Measurements from ENCODE around the gene VTCN1.

VTCN1 gene

GRCh38 chr1:117208580-117208979 is 2.1 kb downstream of the VTCN1 start:
- no peak for DNase-seq

DNA sequence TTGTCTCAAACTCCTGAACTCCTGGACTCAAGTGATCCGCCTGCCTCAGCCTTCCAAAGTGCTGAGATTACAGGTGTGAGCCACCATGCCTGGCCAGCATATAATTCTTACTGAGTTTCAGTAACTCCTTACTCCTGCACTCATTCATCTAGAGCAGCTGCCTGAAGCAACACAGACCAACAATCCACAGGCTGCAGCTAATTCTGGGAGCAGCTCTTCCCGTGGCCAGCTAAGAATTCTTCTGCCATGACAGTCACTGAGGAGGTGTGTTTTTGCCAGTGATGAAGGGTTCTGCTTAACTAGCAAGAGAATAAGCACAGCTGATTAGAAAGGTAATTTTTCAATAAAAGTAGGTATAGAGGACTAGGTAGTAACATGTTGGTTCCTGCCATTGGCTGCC is 5.4 kb downstream of the VTCN1 start:
- DNase-seq = no peak

DNA sequence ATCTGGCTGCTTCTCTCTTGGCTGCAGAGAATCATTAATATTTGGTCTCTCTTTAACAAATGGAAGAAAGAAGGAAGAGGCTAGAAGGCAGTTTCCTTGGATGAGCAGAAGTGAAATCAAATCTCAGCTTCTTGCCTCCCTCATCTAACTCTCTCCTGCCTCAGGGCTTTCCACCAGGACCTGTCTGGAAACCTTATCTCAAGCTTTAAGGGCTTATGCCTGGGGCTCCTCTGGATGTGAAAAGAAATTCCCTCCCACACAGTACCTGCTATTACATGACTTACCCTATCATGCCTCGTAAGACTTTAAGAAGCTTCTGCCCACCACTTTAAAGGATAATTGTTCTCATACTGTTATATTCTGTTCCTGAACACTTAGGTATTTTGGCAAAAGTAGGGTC is 8.9 kb downstream of the VTCN1 start:
- no peak for DNase-seq

DNA sequence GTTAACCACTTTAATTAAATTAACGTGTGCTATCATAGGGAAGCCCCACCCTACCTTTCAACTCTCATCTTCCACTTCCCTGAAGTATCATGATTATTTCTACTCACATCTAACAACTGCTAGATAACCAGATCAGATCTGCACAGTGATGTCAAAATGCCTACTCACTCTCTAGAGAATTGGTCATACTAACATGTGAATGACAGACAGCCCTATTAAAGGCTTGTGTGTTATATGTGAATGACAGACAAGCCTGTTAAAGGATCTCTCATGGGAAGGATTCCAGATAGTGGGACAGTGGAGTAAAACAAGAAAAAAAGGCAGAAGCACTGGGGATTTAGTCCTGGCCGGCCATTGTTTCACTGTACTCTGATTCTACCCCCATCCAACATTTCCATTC is 12.6 kb downstream of the VTCN1 start:
- no peak for DNase-seq

DNA sequence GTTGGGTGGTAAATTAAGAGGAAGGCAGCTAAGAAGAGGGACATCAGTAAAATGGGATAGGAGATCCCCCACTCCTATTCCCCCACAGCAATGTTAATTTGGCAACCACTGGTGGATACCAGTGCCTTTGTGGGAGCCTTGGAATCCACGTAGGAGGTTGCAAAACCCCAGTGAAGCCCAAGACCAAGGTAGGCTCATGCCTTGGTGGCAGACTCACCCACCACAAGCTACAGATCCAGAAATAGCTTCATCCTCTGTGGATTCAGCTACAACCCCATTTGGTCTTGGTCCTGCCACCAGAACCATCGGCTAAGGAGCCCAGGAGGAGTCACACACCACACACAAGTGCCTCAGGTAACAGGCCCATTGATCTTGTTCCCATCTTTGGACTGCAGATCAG is 21.0 kb downstream of the VTCN1 start:
- DNase-seq = no peak

GRCh38 chr1:117188816-117189437 is 21.8 kb downstream of the VTCN1 start:
- no peak for DNase-seq

DNA sequence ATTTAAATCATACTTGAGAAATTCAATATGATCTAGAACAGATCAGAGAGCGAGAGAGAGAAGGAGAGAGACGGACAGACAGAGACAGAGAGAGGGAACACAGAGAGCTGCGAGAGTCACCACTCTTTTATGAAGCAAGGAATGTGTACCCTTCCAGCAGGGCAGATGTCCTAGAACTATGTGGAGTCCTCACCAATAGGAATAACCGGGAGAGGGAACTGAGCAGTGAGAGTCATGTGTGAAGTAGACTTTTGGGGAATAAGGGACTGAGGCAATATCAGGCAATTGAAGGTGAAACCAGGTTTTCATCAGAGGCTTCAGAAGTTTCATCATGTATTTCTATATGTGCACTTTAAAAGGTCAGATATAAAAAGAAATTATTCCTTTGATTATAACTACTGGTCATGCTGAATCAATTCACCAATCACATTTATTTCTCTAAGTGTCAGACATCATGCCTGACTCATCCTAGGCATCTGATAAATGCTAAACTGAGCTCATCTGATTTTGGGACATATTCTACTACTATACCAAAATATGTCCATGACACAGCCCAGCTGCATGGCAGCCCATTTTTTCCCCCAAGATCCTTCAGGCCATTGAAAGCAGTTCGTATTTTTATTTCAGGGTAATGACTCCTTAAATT is 22.4 kb downstream of the VTCN1 start:
- DNase-seq = no peak

- DNase-seq = no peak
Observed at GRCh38 chr1:117183112-117183511, 27.6 kb downstream of the VTCN1 start.

- DNase-seq = no peak
Observed at GRCh38 chr1:117182319-117182718, 28.4 kb downstream of the VTCN1 start.

DNA sequence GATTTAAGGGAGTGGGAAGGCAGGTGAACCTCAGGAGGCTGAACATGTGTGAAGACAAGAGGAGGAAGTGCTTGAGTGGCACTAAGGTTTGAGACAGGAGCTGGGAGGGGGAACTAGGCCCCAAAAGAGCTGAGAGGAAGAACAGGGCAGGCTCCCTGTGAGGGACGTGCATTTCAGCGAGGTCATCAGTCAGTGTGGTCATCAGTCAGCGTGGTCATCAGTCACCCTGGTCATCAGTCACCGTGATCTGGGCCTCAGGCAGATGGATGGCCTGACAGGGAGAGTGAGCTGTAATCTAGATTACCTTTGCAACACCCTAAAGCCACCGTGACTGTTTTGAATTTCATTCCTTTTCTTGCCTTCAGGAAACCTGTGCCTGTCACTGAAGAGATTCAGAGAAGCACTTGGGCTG is 29.1 kb downstream of the VTCN1 start:
- no peak for DNase-seq

- DNase-seq = no peak
Observed at GRCh38 chr1:117180147-117180967, 30.4 kb downstream of the VTCN1 start.

- no peak for DNase-seq
Observed at GRCh38 chr1:117179471-117179870, 31.3 kb downstream of the VTCN1 start.

DNA sequence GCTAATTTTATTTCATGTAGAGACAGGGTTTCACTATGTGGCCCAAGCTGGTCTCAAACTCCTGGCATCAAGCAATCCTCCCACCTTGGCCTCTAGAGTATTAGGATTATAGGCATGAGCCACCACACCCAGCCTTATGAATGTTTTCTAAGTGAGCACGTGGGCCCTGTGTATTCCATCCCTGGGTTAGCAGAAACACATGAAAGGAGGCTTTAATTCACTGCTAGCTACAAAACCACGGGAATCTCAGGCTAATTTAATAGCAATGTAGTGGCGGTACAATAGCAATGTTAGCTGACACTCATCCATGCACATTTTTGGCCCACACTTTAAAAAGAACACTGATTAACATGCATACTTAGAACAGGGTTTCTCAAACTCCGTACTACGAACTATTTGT is 32.0 kb downstream of the VTCN1 start:
- DNase-seq = no peak

- no peak for DNase-seq
Observed at GRCh38 chr1:117177376-117177775, 33.4 kb downstream of the VTCN1 start.

DNA sequence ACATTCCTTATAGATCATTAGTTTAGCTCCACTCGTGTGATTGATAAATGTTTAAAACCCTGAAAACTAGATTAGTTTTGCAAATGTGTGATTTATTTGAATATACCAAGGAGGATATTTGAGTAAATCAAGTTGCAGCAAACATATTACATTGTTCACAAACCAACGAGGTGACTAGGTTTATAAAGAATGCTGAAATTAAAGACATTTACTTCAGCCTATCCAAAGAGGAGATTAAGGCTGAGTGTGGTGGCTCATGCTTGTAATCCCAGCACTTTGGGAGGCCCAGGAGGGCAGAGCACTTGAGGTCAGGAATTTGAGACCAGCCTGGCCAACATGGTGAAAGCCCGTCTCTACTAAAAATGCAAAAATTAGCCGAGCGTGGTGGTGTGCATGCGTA is 34.1 kb downstream of the VTCN1 start:
- DNase-seq = no peak

DNA sequence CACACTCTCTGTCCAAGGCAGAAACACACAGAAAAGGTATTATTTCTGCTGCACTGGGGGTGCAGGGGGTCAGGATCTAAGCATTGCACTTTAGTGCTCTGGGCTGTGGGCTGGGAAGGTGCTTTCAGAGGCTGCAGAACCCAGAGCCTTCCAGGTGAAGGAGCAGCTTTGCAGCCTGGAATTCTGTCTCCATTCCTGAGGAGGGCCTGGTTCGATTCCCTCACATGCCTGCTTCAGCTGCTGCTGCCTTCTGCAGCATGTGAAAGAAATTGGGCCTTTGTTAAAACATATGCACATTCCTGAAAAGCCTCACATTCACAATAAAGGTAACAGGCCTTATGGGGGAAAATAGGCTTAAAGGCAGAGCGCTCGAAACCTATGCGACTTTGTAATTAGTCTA is 35.9 kb downstream of the VTCN1 start:
- DNase-seq = no peak

DNA sequence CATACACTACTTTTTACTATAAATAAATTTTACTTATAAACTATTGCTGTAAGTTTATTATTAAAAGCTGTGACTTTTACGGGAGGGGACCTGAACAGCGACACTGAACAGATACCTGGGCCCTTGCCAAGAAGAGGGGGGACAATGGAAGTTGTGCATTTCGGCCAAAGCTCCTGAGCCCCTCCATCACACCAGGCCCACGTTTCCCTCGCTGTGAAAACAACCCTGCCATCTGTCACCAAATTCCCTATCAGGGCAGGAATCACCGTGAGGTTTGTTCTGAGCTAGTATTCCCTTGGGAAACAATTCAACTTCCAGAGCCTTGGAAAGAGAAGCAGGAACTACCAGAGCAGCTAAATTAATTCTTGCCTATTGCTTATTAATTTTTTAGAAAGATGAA is 37.0 kb downstream of the VTCN1 start:
- no peak for DNase-seq

DNA sequence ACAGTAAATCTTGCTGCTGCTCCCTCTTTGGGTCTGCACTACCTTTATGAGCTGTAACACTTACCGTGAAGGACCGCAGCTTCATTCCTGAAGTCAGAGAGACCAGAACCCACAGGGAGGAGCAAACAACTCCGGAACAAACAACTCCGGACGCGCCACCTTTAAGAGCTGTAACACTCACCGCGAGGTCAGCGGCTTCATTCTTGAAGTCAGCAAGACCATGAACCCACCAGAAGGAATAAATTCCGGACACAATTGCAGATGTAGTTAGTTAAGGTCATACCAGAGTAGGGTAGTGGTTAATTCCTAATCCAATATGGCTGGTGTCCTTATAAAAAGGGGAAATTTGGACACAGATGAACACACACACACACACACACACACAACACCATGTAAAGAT is 37.7 kb downstream of the VTCN1 start:
- DNase-seq = no peak

- no peak for DNase-seq
Observed at GRCh38 chr1:117171900-117172511, 38.7 kb downstream of the VTCN1 start.

- DNase-seq = no peak
Observed at GRCh38 chr1:117169871-117170596, 40.7 kb downstream of the VTCN1 start.

DNA sequence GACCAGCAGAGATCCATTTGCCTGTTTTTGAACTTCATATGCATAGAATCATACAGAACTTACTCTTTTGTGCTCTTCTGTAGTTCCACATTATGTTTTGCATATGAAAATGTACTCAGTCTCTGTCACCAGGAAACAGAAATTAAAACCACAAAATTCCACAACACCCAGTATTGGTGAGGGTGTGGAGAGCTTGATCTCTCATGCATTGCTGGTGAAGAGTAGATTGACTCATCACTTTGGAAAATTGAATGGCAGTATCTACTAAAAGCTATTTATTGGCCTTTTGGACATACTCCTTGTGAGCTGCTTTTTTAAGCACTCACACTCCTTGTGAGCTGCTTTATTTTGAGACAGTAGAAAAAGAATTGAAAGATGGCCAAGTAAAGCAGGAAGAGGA is 43.3 kb downstream of the VTCN1 start:
- DNase-seq = no peak

DNA sequence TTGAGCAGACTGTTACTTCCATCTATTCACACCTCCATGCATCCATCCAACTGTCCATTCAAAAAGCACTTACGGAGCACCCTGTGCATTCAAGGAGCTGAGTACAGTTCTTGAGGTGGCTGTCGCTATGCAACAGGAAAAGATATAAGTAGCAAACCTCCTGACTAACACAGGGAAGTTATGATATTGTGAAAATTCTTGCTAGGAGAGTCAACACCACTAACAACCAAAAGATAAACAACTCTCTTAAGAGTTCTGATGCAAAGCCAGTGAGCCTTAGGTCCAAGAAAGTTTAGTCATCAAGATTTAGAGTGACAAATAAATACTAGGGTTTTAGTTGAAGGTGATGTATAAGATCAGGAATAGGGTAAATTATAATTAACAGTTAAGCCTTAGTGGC is 44.7 kb downstream of the VTCN1 start:
- DNase-seq = no peak

GRCh38 chr1:117164209-117164608 is 46.5 kb downstream of the VTCN1 start:
- DNase-seq = no peak
